Stimulated activated CD4-positive, alpha-beta T cell treated with anti-CD3 and anti-CD28 coated beads, Interleukin-1b, Interleukin-23, amount 100 ng/mL, for 4 hours (primary cell): ENCODE measurements around the gene DCLK2.
"Not testable (repeated sequence)": the region's sequence is repeated elsewhere in the genome, so short reads cannot be mapped to it uniquely, and the experiment has no call there.

Experiments
- DNase-seq, 2 donors: peaks; one replicate each; pipeline ENCODE4 v3.0.0-alpha.2; 2020; ENCODE audit warnings: low read depth in 2 of 2

Gene DCLK2

GRCh38 chr4:150150629-150151062 is 72.4 kb downstream of the DCLK2 start:
- DNase-seq, result no peak

GRCh38 chr4:150152766-150153165 is 74.5 kb downstream of the DCLK2 start:
- no peak for DNase-seq

- no peak for DNase-seq
Observed at GRCh38 chr4:150155391-150155790, 77.1 kb downstream of the DCLK2 start.

- DNase-seq, result no peak
Observed at GRCh38 chr4:150156543-150156942, 78.3 kb downstream of the DCLK2 start.

- no peak for DNase-seq
Observed at GRCh38 chr4:150158041-150158440, 79.8 kb downstream of the DCLK2 start.

- DNase-seq, result no peak
Observed at GRCh38 chr4:150160473-150160872, 82.2 kb downstream of the DCLK2 start.

GRCh38 chr4:150161109-150161508 is 82.9 kb downstream of the DCLK2 start:
- DNase-seq, result no peak

- not testable (repeated sequence) for DNase-seq
Observed at GRCh38 chr4:150162020-150162419, 83.8 kb downstream of the DCLK2 start.

- DNase-seq, result no peak
Observed at GRCh38 chr4:150164055-150164454, 85.8 kb downstream of the DCLK2 start.

- DNase-seq, result no peak
Observed at GRCh38 chr4:150164956-150165629, 86.8 kb downstream of the DCLK2 start.

GRCh38 chr4:150167054-150167453 is 88.8 kb downstream of the DCLK2 start:
- no peak for DNase-seq

GRCh38 chr4:150173432-150173861 is 95.2 kb downstream of the DCLK2 start:
- no peak for DNase-seq

- no peak for DNase-seq
Observed at GRCh38 chr4:150173982-150174398, 95.7 kb downstream of the DCLK2 start.

GRCh38 chr4:150176547-150176946 is 98.3 kb downstream of the DCLK2 start:
- no peak for DNase-seq

GRCh38 chr4:150178161-150178560 is 99.9 kb downstream of the DCLK2 start:
- no peak for DNase-seq

GRCh38 chr4:150181536-150181935 is 103.3 kb downstream of the DCLK2 start:
- no peak for DNase-seq

- DNase-seq, result no peak
Observed at GRCh38 chr4:150182794-150183193, 104.5 kb downstream of the DCLK2 start.

- DNase-seq, result not testable (repeated sequence)
Observed at GRCh38 chr4:150185033-150185432, 106.8 kb downstream of the DCLK2 start.

- DNase-seq, result no peak
Observed at GRCh38 chr4:150192986-150193385, 114.7 kb downstream of the DCLK2 start.

GRCh38 chr4:150197256-150197655 is 119.0 kb downstream of the DCLK2 start:
- DNase-seq, result not testable (repeated sequence)

GRCh38 chr4:150199056-150199455 is 120.8 kb downstream of the DCLK2 start:
- DNase-seq, result no peak

GRCh38 chr4:150205016-150205415 is 126.8 kb downstream of the DCLK2 start:
- no peak for DNase-seq

- no peak for DNase-seq
Observed at GRCh38 chr4:150206265-150206664, 128.0 kb downstream of the DCLK2 start.

GRCh38 chr4:150206954-150207353 is 128.7 kb downstream of the DCLK2 start:
- DNase-seq, result no peak
